ENCODE data around the gene CPED1.

- TF ChIP-seq CTCF (IDR thresholded peaks at IDR 0.05), result no peak
- no peak for TF ChIP-seq POLR2A (IDR thresholded peaks at IDR 0.05)
- TF ChIP-seq POLR2AphosphoS5 (IDR thresholded peaks at IDR 0.05), result no peak
- no peak for TF ChIP-seq EP300 (IDR thresholded peaks at IDR 0.05)
Measured at GRCh38 chr7:120989257-120990220, 1.0 kb downstream of the CPED1 start.

Data from upper lobe of left lung (tissue), 4 donors.